T-cell (primary cell): ENCODE measurements around the gene PRR5. TPM values are rescaled to one million over a fixed set of nuclear protein-coding genes. Genes with fewer than 3 reads are reported as not detected.

Experiments
- ATAC-seq, 4 experiments: fragments of 200-7000 bp in 3 of 4; fragments of 150-1000 bp in 1 of 4; cut with Tn5 transposase; replicated peaks in 1 of 4; 1 replicate in 3 of 4; 2 replicates in 1 of 4; pipeline ENCODE4 v1.10.0; 2021; ENCODE audit warnings: moderate library complexity in 3 of 4, mild to moderate bottlenecking in 2 of 4, moderate number of reproducible peaks in 1 of 4
- CTCF ChIA-PET, 2 donors: fragments of 300-600 bp; sonication (Branson Sonifier 250); formaldehyde crosslinking; loops; one replicate each; lab custom pipeline; 2022; ENCODE audit warnings: antibody characterized with exemption in 2 of 2; lab: Charles Lee
- POLR2A ChIA-PET, 2 donors: fragments of 300-600 bp; sonication (Branson Sonifier 250); formaldehyde crosslinking; loops; one replicate each; lab custom pipeline; 2022; ENCODE audit warnings: antibody characterized with exemption in 2 of 2; lab: Charles Lee
- DNase-seq, 35 experiments: peaks; one replicate each; pipeline versions ENCODE4 v3.0.0 to v3.0.0-alpha.2; 2013 to 2023
- H3K27ac ChIP-seq: one replicate; pipeline ENCODE4 v1.5.1; 2013; ENCODE audit warnings: low read length
- H3K27me3 ChIP-seq, 2 experiments: replicated peaks in 1 of 2; 1 replicate in 1 of 2; 2 replicates in 1 of 2; pipeline versions ENCODE4 v1.6.1 to v1.7.0; 2013; ENCODE audit warnings: low read length in 1 of 2, mixed read lengths in 1 of 2; ENCODE audit not compliant: control insufficient read depth in 2 of 2, insufficient read depth in 2 of 2; ENCODE audit errors: extremely low read depth in 1 of 2
- H3K36me3 ChIP-seq, 2 donors: 1 replicate in 1 of 2; 2 replicates in 1 of 2; pipeline versions ENCODE4 v1.6.1 to v1.7.0; 2013; ENCODE audit warnings: low read length in 1 of 2; ENCODE audit not compliant: control insufficient read depth in 2 of 2, insufficient read depth in 1 of 2; ENCODE audit errors: extremely low read depth in 1 of 2
- H3K4me1 ChIP-seq, 2 experiments: 1 replicate in 1 of 2; 2 replicates in 1 of 2; pipeline versions ENCODE4 v1.6.1 to v1.7.0; 2013; ENCODE audit warnings: low read length in 2 of 2, mixed read lengths in 1 of 2; ENCODE audit not compliant: insufficient read depth in 2 of 2, control insufficient read depth in 1 of 2; ENCODE audit errors: extremely low read depth in 1 of 2
- H3K4me3 ChIP-seq, 2 donors: 1 replicate in 1 of 2; 2 replicates in 1 of 2; pipeline versions ENCODE4 v1.5.1 to v1.7.0; 2013; ENCODE audit warnings: mild to moderate bottlenecking in 2 of 2, low read length in 1 of 2, moderate library complexity in 1 of 2; ENCODE audit not compliant: control insufficient read depth in 1 of 2; ENCODE audit errors: extremely low read depth in 1 of 2
- H3K9me3 ChIP-seq: 2 replicates; pipeline ENCODE4 v1.7.0; 2013
- H3K27ac Mint-ChIP-seq, 2 donors: one replicate each; pipeline ENCODE4 v1.8.0; 2020 to 2021; ENCODE audit warnings: mild to moderate bottlenecking in 2 of 2, mixed read lengths in 2 of 2
- H3K27me3 Mint-ChIP-seq, 2 donors: one replicate each; pipeline ENCODE4 v1.8.0; 2021 to 2022; ENCODE audit warnings: mixed read lengths in 2 of 2
- H3K36me3 Mint-ChIP-seq: one replicate; pipeline ENCODE4 v1.8.0; 2021; ENCODE audit warnings: mixed read lengths
- H3K4me1 Mint-ChIP-seq, 3 donors: one replicate each; pipeline ENCODE4 v1.8.0; 2020 to 2022; ENCODE audit warnings: mixed read lengths in 3 of 3, mild to moderate bottlenecking in 1 of 3
- H3K4me3 Mint-ChIP-seq, 3 donors: one replicate each; pipeline ENCODE4 v1.8.0; 2020 to 2022; ENCODE audit warnings: mild to moderate bottlenecking in 3 of 3, mixed read lengths in 3 of 3, moderate library complexity in 3 of 3
- H3K9me3 Mint-ChIP-seq, 3 donors: one replicate each; pipeline ENCODE4 v1.8.0; 2020 to 2022; ENCODE audit warnings: mixed read lengths in 3 of 3
- whole genome bisulfite sequencing: methylation state at CpG from one replicate; pipeline ENCODE4 v1.1.5; 2013; ENCODE audit warnings: missing lambda C conversion rate; ENCODE audit not compliant: insufficient coverage; 5-methylcytosine and 5-hydroxymethylcytosine counted together
- total RNA-seq, 35 experiments: library from RNA in 6 of 35; stranded (reverse) in 6 of 35; fragments of 120-200 nt in 1 of 35; gene quantifications; one replicate each; pipeline versions ENCODE4 v1.2.1 to v1.2.4 and lab custom pipeline; 2013 to 2026

Gene PRR5
- total RNA-seq, 5 donors from 2014 or later (not counting 1 experiment from before 2014, with no cell fraction given): 37.0 to 64.0 (median 58.7) TPM

GRCh38 chr22:44667276-44667675 lies 34.7 kb upstream of the PRR5 start:
- DNase-seq (no peak), ATAC-seq (no peak)
- Mint-ChIP-seq H3K36me3 (no peaks in the 10 kb centered on the region), H3K27me3 (no peaks in the 10 kb centered on the region), H3K27ac (peak overlapping the region; percentile 93 to 94), H3K9me3 (no peaks in the 10 kb centered on the region), H3K4me3 (peak overlapping the region; percentile 78 to 84 (median 80)), H3K4me1 (peaks cover 58 to 79% (median 73%) of the 10 kb centered on the region in 3 donors)
- Histone ChIP-seq H3K4me1 (peaks cover 24 to 89% of the 10 kb centered on the region in 2 experiments), H3K27ac (peak overlapping the region; percentile 95), H3K4me3 (peak overlapping the region in 1 of 2 donors; percentile 68), H3K27me3 (peaks cover 0 to 6% of the 10 kb centered on the region in 2 experiments), H3K9me3 (no peaks in the 10 kb centered on the region), H3K36me3 (no peaks in the 10 kb centered on the region)
- WGBS: 60% methylated on average over 4 of the region's 5 CpGs
- ChIA-PET CTCF (interaction anchor here in 1 of 2 donors (1.0 to 1.2 kb wide), 2 partner anchors 9 to 17 kb away, joined by 3 to 6 read pairs; no protein-coding TSS in a partner anchor), POLR2A (no interaction called here)

GRCh38 chr22:44667829-44668189 lies 34.2 kb upstream of the PRR5 start:
- no peaks in the 10 kb centered on the region for H3K36me3 Mint-ChIP-seq
- peak overlapping the region; percentile 78 to 84 (median 80) for H3K4me3 Mint-ChIP-seq
- H3K36me3 ChIP-seq: no peaks in the 10 kb centered on the region
- H3K9me3 Mint-ChIP-seq: no peaks in the 10 kb centered on the region
- no peaks in the 10 kb centered on the region for H3K9me3 ChIP-seq
- 0% methylated on average over 2 of the region's 8 CpGs for WGBS
- peak overlapping the region; percentile 95 for H3K27ac ChIP-seq
- ChIA-PET POLR2A (no interaction called here), CTCF (interaction anchor here in 1 of 2 donors (1.0 to 1.2 kb wide), 2 partner anchors 8 to 17 kb away, joined by 3 to 6 read pairs; no protein-coding TSS in a partner anchor)
- peaks cover 58 to 81% (median 75%) of the 10 kb centered on the region in 3 donors for H3K4me1 Mint-ChIP-seq
- peak overlapping the region; percentile 93 to 94 for H3K27ac Mint-ChIP-seq
- DNase-seq (peak; percentile 38 to 85 (median 73)), ATAC-seq (peak; percentile 67 to 81 (median 72))
- no peaks in the 10 kb centered on the region for H3K27me3 Mint-ChIP-seq
- peak overlapping the region; percentile 40 to 68 for H3K4me3 ChIP-seq
- peaks cover 24 to 89% of the 10 kb centered on the region in 2 experiments for H3K4me1 ChIP-seq
- H3K27me3 ChIP-seq: peaks cover 0 to 6% of the 10 kb centered on the region in 2 experiments

- H3K27ac ChIP-seq: peak overlapping the region; percentile 95
- DNase-seq: peak in 30 of 35 experiments; percentile 15 to 74 (median 44)
Measured at GRCh38 chr22:44668190-44668885, 33.7 kb upstream of the PRR5 start.

GRCh38 chr22:44668886-44669521 lies 33.0 kb upstream of the PRR5 start:
- Mint-ChIP-seq H3K27ac (peak overlapping the region; percentile 48 to 52), H3K36me3 (no peaks in the 10 kb centered on the region), H3K9me3 (no peaks in the 10 kb centered on the region), H3K4me3 (peak overlapping the region; percentile 66 to 79 (median 74)), H3K4me1 (peaks cover 50 to 73% (median 66%) of the 10 kb centered on the region in 3 donors), H3K27me3 (no peaks in the 10 kb centered on the region)
- peak overlapping the region; percentile 61 to 71 for H3K4me3 ChIP-seq
- ChIA-PET CTCF (interaction anchor here in 1 of 2 donors (0.6 kb wide), 1 partner anchor 47 kb away, joined by 6 read pairs; no protein-coding TSS in a partner anchor), POLR2A (no interaction called here)
- H3K36me3 ChIP-seq: no peaks in the 10 kb centered on the region
- ATAC-seq (peak in 1 of 4 experiments; percentile 2), DNase-seq (no peak)
- peaks cover 21 to 82% of the 10 kb centered on the region in 2 experiments for H3K4me1 ChIP-seq
- H3K27ac ChIP-seq: peak overlapping the region; percentile 34
- H3K27me3 ChIP-seq: peaks cover 0 to 6% of the 10 kb centered on the region in 2 experiments
- WGBS: 20% methylated on average over 5 of the region's 45 CpGs
- H3K9me3 ChIP-seq: no peaks in the 10 kb centered on the region

More at GRCh38 chr22:44668190-44668885, 33.7 kb upstream of the PRR5 start:
- POLR2A ChIA-PET: no interaction called here
- peak overlapping the region; percentile 40 to 71 for H3K4me3 ChIP-seq
- H3K9me3 ChIP-seq: no peaks in the 10 kb centered on the region
- H3K9me3 Mint-ChIP-seq: no peaks in the 10 kb centered on the region
- H3K4me3 Mint-ChIP-seq: peak overlapping the region; percentile 78 to 84 (median 80)
- CTCF ChIA-PET: interaction anchor here (0.6 to 1.2 kb wide), 3 partner anchors 8 to 46 kb away, joined by 3 to 6 read pairs (median 6); no protein-coding TSS in a partner anchor
- H3K4me1 ChIP-seq: peaks cover 24 to 89% of the 10 kb centered on the region in 2 experiments
- peaks cover 0 to 6% of the 10 kb centered on the region in 2 experiments for H3K27me3 ChIP-seq
- peak; percentile 61 to 72 (median 70) for ATAC-seq
- peaks cover 57 to 80% (median 73%) of the 10 kb centered on the region in 3 donors for H3K4me1 Mint-ChIP-seq
- H3K36me3 ChIP-seq: no peaks in the 10 kb centered on the region
- no peaks in the 10 kb centered on the region for H3K27me3 Mint-ChIP-seq
- peak overlapping the region; percentile 93 to 94 for H3K27ac Mint-ChIP-seq
- 0% methylated on average over 61 of the region's 87 CpGs for WGBS
- no peaks in the 10 kb centered on the region for H3K36me3 Mint-ChIP-seq

GRCh38 chr22:44669561-44669976 lies 32.4 kb upstream of the PRR5 start:
- H3K4me3 Mint-ChIP-seq: peak overlapping the region; percentile 66 to 79 (median 74)
- Histone ChIP-seq H3K9me3 (no peaks in the 10 kb centered on the region), H3K4me3 (peak overlapping the region; percentile 61 to 71), H3K27me3 (peaks cover 0 to 6% of the 10 kb centered on the region in 2 experiments), H3K36me3 (no peaks in the 10 kb centered on the region), H3K27ac (peak overlapping the region; percentile 34), H3K4me1 (peaks cover 15 to 77% of the 10 kb centered on the region in 2 experiments)
- no peaks in the 10 kb centered on the region for H3K27me3 Mint-ChIP-seq
- H3K36me3 Mint-ChIP-seq: no peaks in the 10 kb centered on the region
- peak in 1 of 35 experiments; percentile 37 for DNase-seq
- POLR2A ChIA-PET: no interaction called here
- H3K27ac Mint-ChIP-seq: peak overlapping the region; percentile 48 to 52
- peaks cover 45 to 68% (median 60%) of the 10 kb centered on the region in 3 donors for H3K4me1 Mint-ChIP-seq
- CTCF ChIA-PET: no interaction called here
- WGBS: 77% methylated on average over 7 of the region's 9 CpGs
- ATAC-seq: no peak
- H3K9me3 Mint-ChIP-seq: no peaks in the 10 kb centered on the region
